Measurements from ENCODE around the gene DMPK.
"Not testable (repeated sequence)": the region's sequence is repeated elsewhere in the genome, so short reads cannot be mapped to it uniquely, and the experiment has no call there.

DMPK gene

DNA sequence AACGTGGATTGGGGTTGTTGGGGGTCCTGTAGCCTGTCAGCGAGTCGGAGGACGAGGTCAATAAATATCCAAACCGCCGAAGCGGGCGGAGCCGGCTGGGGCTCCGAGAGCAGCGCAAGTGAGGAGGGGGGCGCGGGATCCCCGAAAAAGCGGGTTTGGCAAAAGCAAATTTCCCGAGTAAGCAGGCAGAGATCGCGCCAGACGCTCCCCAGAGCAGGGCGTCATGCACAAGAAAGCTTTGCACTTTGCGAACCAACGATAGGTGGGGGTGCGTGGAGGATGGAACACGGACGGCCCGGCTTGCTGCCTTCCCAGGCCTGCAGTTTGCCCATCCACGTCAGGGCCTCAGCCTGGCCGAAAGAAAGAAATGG lies 12.5 kb downstream of the DMPK start:
- peak; percentile 38 for DNase-seq (ENCODE audit: low read depth)

DNA sequence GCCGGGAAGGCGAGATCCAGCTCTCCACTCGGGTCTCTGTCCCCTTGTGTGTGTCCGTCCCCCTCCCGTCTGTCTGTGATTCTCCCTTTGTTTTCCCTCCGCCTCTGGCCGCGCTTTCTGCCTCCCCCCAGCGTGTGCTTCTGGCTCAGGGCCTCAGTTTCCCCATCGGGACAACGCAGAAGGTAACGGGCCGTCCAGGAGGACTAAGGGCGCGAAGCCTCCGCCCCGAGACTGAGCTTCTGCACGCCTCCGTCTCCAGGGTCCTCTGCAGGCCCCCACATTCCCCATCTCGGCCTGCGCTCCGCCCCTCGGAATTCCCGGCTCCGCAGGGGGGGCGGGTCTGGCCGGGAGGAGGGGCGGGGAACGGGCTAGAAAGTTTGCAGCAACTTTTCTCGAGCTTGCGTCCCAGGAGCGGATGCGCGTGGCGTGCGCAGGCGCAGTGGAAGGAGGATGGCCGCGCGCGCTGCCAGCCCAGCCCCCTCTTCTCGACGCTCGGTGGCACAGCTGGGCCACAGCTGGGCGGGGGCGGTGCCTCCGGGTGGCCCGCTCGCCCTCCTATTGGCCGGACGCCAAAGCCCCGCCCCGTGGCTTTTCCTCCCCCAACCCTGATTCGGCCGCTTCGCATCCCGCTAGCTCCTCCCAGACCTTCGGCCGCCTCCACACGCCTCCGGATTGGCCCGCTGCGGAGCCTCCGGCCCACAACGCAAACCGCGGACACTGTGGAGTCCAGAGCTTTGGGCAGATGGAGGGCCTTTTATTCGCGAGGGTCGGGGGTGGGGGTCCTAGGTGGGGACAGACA lies 13.1 kb downstream of the DMPK start, which contains the start of gene SIX5:
TSS of gene SIX5 (minus strand) at position 269 of the 799 bp plus-strand sequence. CDS start 408 bp downstream, outside the sequence.
- DNase-seq (ENCODE audit: low read depth), result peak; percentile 86

GRCh38 chr19:45768655-45768983 lies 13.7 kb downstream of the DMPK start:
- no peak for DNase-seq (ENCODE audit: low read depth)

- no peak for DNase-seq (ENCODE audit: low read depth)
Observed at GRCh38 chr19:45767881-45768654, 14.2 kb downstream of the DMPK start.

DNA sequence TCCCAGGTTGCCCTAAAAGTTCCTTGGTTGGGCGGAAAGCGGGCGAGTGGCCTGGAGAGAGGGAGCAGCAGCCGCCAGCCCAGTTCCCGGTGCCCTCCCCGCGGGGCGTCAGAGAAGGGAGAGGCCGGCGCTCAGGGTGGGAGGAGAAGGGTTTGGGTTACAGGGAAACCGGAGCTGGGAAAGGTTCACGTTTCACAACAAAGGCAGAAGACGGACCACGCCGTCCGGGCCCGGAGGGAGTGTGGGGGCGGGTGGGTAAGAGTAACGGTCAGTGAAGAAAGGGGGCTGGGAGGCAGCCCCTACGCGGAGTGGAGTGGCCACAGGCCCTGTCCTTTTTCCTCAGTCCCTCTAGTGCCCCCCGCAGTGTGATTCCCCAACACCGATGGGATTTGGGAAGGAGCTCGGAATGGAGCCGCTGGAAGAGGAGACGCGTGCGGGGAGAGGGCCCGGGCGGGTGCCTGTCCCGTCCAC lies 14.8 kb downstream of the DMPK start:
- no peak for DNase-seq (ENCODE audit: low read depth)

GRCh38 chr19:45766869-45767346 lies 15.4 kb downstream of the DMPK start:
- DNase-seq (ENCODE audit: low read depth), result no peak

DNA sequence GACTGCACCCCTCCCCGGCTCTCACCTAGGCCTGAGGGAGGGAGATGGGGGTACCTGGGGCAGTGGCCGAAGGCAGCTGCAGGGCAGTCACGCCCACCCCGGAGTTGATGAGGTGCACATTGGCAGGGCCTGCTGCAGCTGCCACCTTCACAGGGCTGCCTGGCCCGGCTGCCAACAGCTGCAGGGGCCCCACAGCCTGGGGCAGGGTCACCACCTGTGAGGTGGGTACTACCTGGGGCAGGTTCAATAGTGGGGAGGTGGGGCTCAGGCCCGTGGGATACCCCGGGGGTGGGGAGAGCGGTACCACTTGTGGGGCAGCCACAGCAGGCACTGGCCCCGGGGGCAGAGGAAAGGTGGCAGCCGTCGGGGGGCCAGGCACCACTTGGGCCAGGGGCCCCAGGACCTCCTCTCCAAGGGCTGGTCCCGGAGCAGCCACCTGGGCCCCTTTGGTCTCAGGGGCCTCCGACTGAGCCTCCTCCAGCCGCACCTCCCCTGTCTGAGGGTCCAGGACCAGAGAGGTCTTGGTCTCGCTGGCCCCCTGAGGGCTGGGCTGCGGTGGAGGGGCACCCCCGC lies 15.9 kb downstream of the DMPK start:
- DNase-seq (ENCODE audit: low read depth), result no peak

DNA sequence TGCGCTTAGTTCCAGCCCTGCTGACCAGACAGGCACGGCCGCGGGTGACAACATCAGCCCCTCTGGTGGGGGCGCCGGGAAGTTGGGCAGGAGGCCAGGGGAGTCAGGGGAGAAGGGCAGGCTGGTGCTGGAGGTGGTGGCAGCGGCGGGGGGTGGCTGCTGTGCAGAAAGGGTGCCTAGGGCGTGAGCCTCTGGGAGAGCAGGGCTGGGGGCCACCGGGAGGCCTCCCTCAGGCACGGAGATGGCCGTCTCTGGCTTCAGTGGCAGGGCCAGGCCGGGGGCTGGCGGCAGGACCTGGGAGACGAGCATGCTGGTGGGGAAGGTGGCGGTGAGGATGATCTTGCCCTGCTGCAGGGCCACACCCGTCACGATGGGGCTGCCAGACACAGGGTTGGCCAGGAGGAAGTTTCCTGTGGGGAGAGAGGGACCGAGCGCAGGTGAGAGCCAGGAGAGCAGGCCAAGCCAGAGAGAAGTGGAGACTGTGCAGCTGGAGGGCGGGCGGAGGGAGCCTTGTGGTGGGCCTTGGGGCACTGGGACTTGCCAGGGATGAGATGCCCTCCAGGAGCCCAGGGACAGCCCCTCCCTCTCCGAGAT lies 16.5 kb downstream of the DMPK start:
- DNase-seq (ENCODE audit: low read depth), result no peak

DNA sequence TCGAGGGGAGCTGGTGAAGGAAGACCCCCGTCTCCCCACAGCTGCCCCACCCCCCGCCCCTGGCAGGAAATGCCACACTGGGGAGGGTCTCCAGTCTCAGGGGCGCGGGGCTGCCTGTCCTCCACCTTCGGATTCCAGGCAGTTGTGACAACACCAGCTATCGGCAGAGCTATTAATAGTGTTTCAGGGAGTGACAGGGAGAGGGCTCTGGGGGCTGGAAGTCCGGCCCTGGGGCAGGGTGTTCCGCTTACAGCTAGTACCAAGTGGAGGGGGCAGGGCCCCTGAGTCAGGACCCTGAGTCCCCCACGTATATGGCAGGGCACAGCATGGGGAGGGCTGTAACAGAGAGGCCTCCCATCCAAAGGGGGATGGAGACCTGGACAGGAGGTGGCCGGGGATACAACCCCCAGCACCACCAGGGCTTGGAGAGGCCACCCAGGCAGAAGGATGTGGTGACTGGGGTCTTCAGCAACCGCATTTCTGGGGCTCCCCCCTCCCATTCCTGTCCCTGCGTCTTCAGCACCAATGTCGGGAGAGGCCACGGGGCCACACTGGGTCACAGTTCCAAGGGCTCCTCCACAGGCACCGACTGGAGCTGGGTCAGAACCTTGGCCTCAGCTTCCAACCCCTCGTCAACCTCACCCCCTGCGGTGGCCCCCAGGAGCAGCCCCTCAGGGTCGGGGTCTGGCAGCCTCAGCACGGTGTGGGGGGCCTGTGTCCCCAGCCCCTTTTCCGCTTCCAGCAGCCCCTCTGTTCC lies 17.2 kb downstream of the DMPK start:
- no peak for DNase-seq (ENCODE audit: low read depth)

- DNase-seq (ENCODE audit: low read depth), result no peak
Observed at GRCh38 chr19:45764475-45764874, 17.8 kb downstream of the DMPK start.

DNA sequence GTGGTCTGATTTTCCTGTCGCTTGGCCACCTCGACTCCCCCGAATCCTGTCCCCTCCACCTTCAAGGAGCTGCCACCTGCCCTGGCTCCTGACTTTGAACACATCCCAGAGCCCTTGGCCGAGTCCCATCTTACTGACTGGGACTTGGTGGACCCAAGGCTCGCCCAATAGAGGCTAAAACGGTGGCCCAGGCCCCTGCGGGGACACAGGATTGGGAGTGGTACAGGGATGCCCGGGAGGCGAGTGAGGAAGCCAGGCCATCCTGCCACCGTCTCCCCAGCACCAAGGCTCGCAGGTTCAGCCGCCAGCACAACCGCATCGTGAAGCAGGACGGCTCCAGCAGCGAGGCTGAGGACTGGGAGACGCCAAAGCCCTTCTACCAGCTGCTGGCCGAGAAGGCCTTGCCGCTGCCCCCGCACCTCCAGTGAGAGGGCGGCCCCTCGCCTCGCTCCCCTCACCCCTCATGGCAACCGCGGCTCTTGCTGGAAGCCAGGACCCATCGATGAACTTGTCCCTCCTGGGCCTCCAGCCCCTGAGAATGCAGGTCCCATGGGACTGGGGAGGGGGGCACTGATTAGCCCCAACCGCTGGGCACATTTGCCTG lies 18.5 kb downstream of the DMPK start:
- DNase-seq (ENCODE audit: low read depth), result no peak

- DNase-seq (ENCODE audit: low read depth), result no peak
Observed at GRCh38 chr19:45762870-45763631, 19.2 kb downstream of the DMPK start.

GRCh38 chr19:45761714-45762113 lies 20.6 kb downstream of the DMPK start:
- no peak for DNase-seq (ENCODE audit: low read depth)

GRCh38 chr19:45758921-45759320 lies 23.4 kb downstream of the DMPK start:
- DNase-seq (ENCODE audit: low read depth), result no peak

DNA sequence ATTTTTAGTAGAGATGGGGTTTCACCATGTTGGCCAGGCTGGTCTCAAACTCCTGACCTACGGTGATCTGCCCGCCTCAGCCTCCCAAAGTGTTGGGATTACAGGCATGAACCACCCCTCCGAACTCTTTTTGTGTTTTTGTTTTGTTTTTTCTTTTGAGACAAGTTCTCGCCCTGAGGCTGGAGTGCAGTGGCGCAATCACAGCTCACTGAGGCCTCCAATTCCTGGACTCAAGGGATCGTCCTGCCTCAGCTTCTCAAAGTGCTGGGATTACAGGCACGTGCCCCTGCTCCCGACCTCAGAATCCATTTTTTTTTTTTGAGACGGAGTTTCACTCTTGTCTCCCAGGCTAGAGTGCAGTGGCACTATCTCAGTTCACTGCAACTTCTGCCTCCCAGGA lies 24.6 kb downstream of the DMPK start:
- DNase-seq (ENCODE audit: low read depth), result no peak

DNA sequence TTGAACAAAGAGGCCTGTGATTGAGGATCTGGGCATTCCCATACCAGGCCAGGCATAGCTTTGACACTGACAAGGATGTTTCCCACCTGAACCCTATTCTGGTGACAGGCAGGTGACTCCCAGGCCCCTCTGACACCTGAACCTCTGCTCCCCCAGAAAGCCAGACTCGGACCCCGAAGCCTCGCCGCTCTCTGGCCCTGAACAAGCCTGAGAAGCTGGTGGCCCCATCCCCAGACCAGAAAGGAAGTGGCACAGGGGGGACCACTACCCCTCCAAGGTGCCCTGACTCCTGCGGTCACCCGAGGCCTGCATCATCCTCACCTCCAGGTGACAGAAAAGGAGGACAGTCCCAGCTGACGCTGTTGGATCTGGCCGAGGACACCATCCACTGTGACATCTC lies 28.0 kb downstream of the DMPK start:
- DNase-seq (ENCODE audit: low read depth), result no peak

DNA sequence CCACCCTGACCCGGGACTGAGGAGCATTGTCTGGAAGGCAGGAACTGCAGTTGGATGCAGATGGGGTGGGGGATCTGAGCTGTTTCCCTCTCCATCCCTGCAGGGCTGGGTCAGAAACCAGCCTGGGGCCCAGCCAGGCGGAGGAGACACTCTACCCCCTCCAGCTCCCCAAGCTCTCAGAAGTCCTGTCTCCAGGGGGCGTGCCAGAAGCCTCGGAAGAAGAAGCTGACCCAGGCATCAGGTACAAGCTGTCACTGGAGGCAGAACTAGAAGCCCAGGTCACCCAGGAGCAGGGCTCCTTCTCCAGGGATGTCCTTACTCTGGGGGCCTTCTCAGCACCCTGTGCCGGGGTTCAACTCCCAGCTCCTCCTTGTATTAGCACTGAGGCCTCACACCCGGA lies 28.7 kb downstream of the DMPK start:
- no peak for DNase-seq (ENCODE audit: low read depth)

GRCh38 chr19:45752639-45753038 lies 29.7 kb downstream of the DMPK start:
- no peak for DNase-seq (ENCODE audit: low read depth)

GRCh38 chr19:45751483-45751882 lies 30.8 kb downstream of the DMPK start:
- not testable (repeated sequence) for DNase-seq (ENCODE audit: low read depth)

DNA sequence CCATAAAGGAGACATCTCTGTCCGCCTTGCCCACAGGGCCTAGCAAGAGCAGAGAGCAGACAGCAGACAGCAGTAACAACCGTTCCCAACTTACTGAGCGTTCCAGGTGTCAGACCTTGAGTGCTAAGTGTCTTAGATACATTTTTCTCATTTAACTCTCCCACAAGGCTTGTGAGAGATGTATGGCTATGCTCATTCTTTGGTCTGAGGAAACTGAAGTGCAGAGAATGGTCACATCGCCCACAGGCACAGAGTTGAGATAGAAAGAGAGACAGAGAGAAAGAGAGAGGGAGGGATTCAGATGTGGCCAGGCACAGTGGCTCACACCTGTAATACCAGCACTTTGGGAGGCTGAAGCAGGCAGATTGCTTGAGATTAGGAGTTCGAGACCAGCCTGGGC lies 34.8 kb downstream of the DMPK start:
- no peak for DNase-seq (ENCODE audit: low read depth)

DNA sequence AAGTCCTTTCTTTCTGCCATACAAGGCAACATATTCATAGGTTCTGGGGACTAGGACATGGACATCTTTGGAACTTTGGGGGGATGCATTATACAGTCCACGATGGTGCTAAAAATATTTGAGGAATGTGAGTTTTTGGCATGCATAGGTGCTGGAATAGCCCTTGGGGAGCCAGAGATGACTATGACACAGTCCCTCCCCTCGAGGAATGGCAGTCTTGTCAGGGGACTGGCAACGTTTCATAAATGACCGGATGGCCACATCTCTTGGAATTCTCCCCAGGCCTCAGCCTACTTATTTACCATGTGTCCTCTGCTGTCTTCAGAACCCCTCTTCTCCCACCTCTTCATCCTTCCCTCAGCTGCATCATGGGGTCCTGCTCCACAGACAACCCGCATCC lies 35.4 kb downstream of the DMPK start:
- no peak for DNase-seq (ENCODE audit: low read depth)

Data from stimulated activated CD8-positive, alpha-beta memory T cell treated with anti-CD3 and anti-CD28 coated beads, Interleukin-12 subunit alpha, Interleukin-12 subunit beta, amount 100 ng/mL, for 1 hour (primary cell).